Measurements from ENCODE around the gene IRF8. TPM values are rescaled to one million over a fixed set of nuclear protein-coding genes. Genes with fewer than 3 reads are reported as not detected.

IRF8 gene
- total and polyA plus RNA-seq, 2 donors from 2014 or later, result 2.9 to 33.3 TPM

- peaks cover 0 to 14% (median 7%) of the 10 kb centered on the region in 3 donors for H3K4me1 ChIP-seq (ENCODE audit: control insufficient read depth in 2 of 3, insufficient read depth in 2 of 3, low read depth in 1 of 3, low read length in 3 of 3)
- H3K4me3 ChIP-seq (ENCODE audit: low read length in 3 of 3), result no peak overlapping the region
- no peaks in the 10 kb centered on the region for H3K27me3 ChIP-seq (ENCODE audit: control insufficient read depth, insufficient read depth, low read length)
- no peak overlapping the region for H3K9ac ChIP-seq (ENCODE audit: low read length in 3 of 3)
- TF ChIP-seq CTCF (IDR thresholded peaks at IDR 0.05; ENCODE audit: borderline replicate concordance, extremely low read depth, insufficient read depth), result no peak
- H3K36me3 ChIP-seq (ENCODE audit: control insufficient read depth in 2 of 3, insufficient read depth in 3 of 3, low read length in 3 of 3), result peaks cover 0 to 6% (median 0%) of the 10 kb centered on the region in 3 donors
- no peak overlapping the region for H3K27ac ChIP-seq (ENCODE audit: low read depth in 2 of 2, low read length in 2 of 2)
- intact Hi-C loops (cut with DNase I), result no loop called here
- H3K9me3 ChIP-seq (ENCODE audit: control insufficient read depth in 2 of 3, insufficient read depth in 1 of 3, low read length in 3 of 3), result no peaks in the 10 kb centered on the region
- peak in 1 of 5 donors; percentile 55 for DNase-seq
- no peak for FAIRE-seq
Observed at GRCh38 chr16:85917012-85917411, 18.1 kb downstream of the IRF8 start.

- DNase-seq (no peak), FAIRE-seq (no peak)
- peak overlapping the region in 1 of 3 donors; percentile 15 for H3K9ac ChIP-seq (ENCODE audit: low read length in 3 of 3)
- peaks cover 0 to 6% (median 0%) of the 10 kb centered on the region in 3 donors for H3K36me3 ChIP-seq (ENCODE audit: control insufficient read depth in 2 of 3, insufficient read depth in 3 of 3, low read length in 3 of 3)
- no peak for TF ChIP-seq CTCF (IDR thresholded peaks at IDR 0.05; ENCODE audit: borderline replicate concordance, extremely low read depth, insufficient read depth)
- H3K27ac ChIP-seq (ENCODE audit: low read depth in 2 of 2, low read length in 2 of 2), result no peak overlapping the region
- peaks cover 0 to 14% (median 7%) of the 10 kb centered on the region in 3 donors for H3K4me1 ChIP-seq (ENCODE audit: control insufficient read depth in 2 of 3, insufficient read depth in 2 of 3, low read depth in 1 of 3, low read length in 3 of 3)
- H3K27me3 ChIP-seq (ENCODE audit: control insufficient read depth, insufficient read depth, low read length), result no peaks in the 10 kb centered on the region
- intact Hi-C loops (cut with DNase I), result no loop called here
- H3K4me3 ChIP-seq (ENCODE audit: low read length in 3 of 3), result no peak overlapping the region
- H3K9me3 ChIP-seq (ENCODE audit: control insufficient read depth in 2 of 3, insufficient read depth in 1 of 3, low read length in 3 of 3), result no peaks in the 10 kb centered on the region
Observed at GRCh38 chr16:85917959-85918358, 19.0 kb downstream of the IRF8 start.

- Histone ChIP-seq H3K4me3 (ENCODE audit: low read length in 3 of 3) (no peak overlapping the region), H3K36me3 (ENCODE audit: control insufficient read depth in 2 of 3, insufficient read depth in 3 of 3, low read length in 3 of 3) (peaks cover 0 to 6% (median 0%) of the 10 kb centered on the region in 3 donors), H3K4me1 (ENCODE audit: control insufficient read depth in 2 of 3, insufficient read depth in 2 of 3, low read depth in 1 of 3, low read length in 3 of 3) (peaks cover 0 to 14% (median 7%) of the 10 kb centered on the region in 3 donors), H3K27me3 (ENCODE audit: control insufficient read depth, insufficient read depth, low read length) (no peaks in the 10 kb centered on the region), H3K9me3 (ENCODE audit: control insufficient read depth in 2 of 3, insufficient read depth in 1 of 3, low read length in 3 of 3) (no peaks in the 10 kb centered on the region), H3K27ac (ENCODE audit: low read depth in 2 of 2, low read length in 2 of 2) (no peak overlapping the region), H3K9ac (ENCODE audit: low read length in 3 of 3) (no peak overlapping the region)
- intact Hi-C loops (cut with DNase I), result no loop called here
- no peak for TF ChIP-seq CTCF (IDR thresholded peaks at IDR 0.05; ENCODE audit: borderline replicate concordance, extremely low read depth, insufficient read depth)
- FAIRE-seq, result no peak
- DNase-seq, result peak in 1 of 5 donors; percentile 69
Observed at GRCh38 chr16:85918436-85918835, 19.5 kb downstream of the IRF8 start.

Data from kidney (tissue), 14 donors.